ENCODE measurements around the gene KLHL5. TPM values are rescaled to one million over a fixed set of nuclear protein-coding genes. Genes with fewer than 3 reads are reported as not detected.

Gene KLHL5
- total RNA-seq, 1 experiment from 2014 or later, result 128 TPM

GRCh38 chr4:39166177-39166576 is 104.1 kb downstream of the KLHL5 start:
- no peaks in the 10 kb centered on the region for H3K9me3 ChIP-seq (ENCODE audit: control insufficient read depth, insufficient read depth, low read depth, low read length)
- no peaks in the 10 kb centered on the region for H3K4me1 ChIP-seq (ENCODE audit: control insufficient read depth, insufficient read depth, low read length)
- no TSS peak for BruUV-seq (replicated peaks)
- intact Hi-C loops (cut with micrococcal nuclease; ENCODE audit: unreplicated experiment), result no loop called here
- no peak overlapping the region for H3K27ac ChIP-seq (ENCODE audit: low read length)
- H3K27me3 ChIP-seq (ENCODE audit: control insufficient read depth, insufficient read depth, low read length), result no peaks in the 10 kb centered on the region
- ChIA-PET CTCF (interaction anchor here (0.6 kb wide), 1 partner anchor 10 kb away, joined by 4 read pairs; no protein-coding TSS in a partner anchor), POLR2A (no interaction called here)
- no peaks in the 10 kb centered on the region for H3K36me3 ChIP-seq (ENCODE audit: control insufficient read depth, insufficient read depth, low read length)
- ATAC-seq (no peak), DNase-seq (ENCODE audit: low read depth, low spot score) (no peak)
- no peak for TF ChIP-seq REST (IDR thresholded peaks at IDR 0.05; ENCODE audit: insufficient read depth in 1 of 2, low read depth in 2 of 2, low read length in 1 of 2)
- no peak overlapping the region for H3K4me3 ChIP-seq (ENCODE audit: low read depth in 2 of 2, low read length in 2 of 2)
- in situ Hi-C loops (cut with HindIII; ENCODE audit: low pct_unique_long_range_greater_than_20kb, low sequenced_read_pairs), result no loop called here

GRCh38 chr4:39166669-39167068 is 104.6 kb downstream of the KLHL5 start:
- ATAC-seq (no peak), DNase-seq (ENCODE audit: low read depth, low spot score) (no peak)
- in situ Hi-C loops (cut with HindIII; ENCODE audit: low pct_unique_long_range_greater_than_20kb, low sequenced_read_pairs) (no loop called here), intact Hi-C loops (cut with micrococcal nuclease; ENCODE audit: unreplicated experiment) (no loop called here)
- Histone ChIP-seq H3K9me3 (ENCODE audit: control insufficient read depth, insufficient read depth, low read depth, low read length) (no peaks in the 10 kb centered on the region), H3K36me3 (ENCODE audit: control insufficient read depth, insufficient read depth, low read length) (no peaks in the 10 kb centered on the region), H3K4me3 (ENCODE audit: low read depth in 2 of 2, low read length in 2 of 2) (no peak overlapping the region), H3K4me1 (ENCODE audit: control insufficient read depth, insufficient read depth, low read length) (no peaks in the 10 kb centered on the region), H3K27ac (ENCODE audit: low read length) (no peak overlapping the region), H3K27me3 (ENCODE audit: control insufficient read depth, insufficient read depth, low read length) (no peaks in the 10 kb centered on the region)
- no TSS peak for BruUV-seq (replicated peaks)
- ChIA-PET POLR2A (interaction anchor here (0.8 kb wide), 1 partner anchor 75 kb away, joined by 4 read pairs; no protein-coding TSS in a partner anchor), CTCF (no interaction called here)
- TF ChIP-seq REST (IDR thresholded peaks at IDR 0.05; ENCODE audit: insufficient read depth in 1 of 2, low read depth in 2 of 2, low read length in 1 of 2) (no peak), TCF7L2 (IDR thresholded peaks at IDR 0.05; ENCODE audit: low read depth, low read length) (no peak), POLR2AphosphoS5 (IDR thresholded peaks at IDR 0.05; ENCODE audit: low read depth, low read length) (no peak), SIN3A (IDR thresholded peaks at IDR 0.05; ENCODE audit: borderline replicate concordance, insufficient read depth, low read depth, low read length) (no peak)
- TF ChIP-seq, protein P1, sequence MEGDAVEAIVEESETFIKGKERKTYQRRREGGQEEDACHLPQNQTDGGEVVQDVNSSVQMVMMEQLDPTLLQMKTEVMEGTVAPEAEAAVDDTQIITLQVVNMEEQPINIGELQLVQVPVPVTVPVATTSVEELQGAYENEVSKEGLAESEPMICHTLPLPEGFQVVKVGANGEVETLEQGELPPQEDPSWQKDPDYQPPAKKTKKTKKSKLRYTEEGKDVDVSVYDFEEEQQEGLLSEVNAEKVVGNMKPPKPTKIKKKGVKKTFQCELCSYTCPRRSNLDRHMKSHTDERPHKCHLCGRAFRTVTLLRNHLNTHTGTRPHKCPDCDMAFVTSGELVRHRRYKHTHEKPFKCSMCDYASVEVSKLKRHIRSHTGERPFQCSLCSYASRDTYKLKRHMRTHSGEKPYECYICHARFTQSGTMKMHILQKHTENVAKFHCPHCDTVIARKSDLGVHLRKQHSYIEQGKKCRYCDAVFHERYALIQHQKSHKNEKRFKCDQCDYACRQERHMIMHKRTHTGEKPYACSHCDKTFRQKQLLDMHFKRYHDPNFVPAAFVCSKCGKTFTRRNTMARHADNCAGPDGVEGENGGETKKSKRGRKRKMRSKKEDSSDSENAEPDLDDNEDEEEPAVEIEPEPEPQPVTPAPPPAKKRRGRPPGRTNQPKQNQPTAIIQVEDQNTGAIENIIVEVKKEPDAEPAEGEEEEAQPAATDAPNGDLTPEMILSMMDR (IDR thresholded peaks at IDR 0.05), result no peak

Data from Panc1 (cell line).